HG03139 (cell line): ENCODE results near the gene KIFBP.
"Not testable (repeated sequence)": the region's sequence is repeated elsewhere in the genome, so short reads cannot be mapped to it uniquely, and the experiment has no call there.

ENCODE experiments used
- ATAC-seq: cut with Tn5 transposase; IDR thresholded peaks from one replicate; pipeline ENCODE4 v1.9.1; 2021; ENCODE audit not compliant: unreplicated experiment

The KIFBP gene

DNA sequence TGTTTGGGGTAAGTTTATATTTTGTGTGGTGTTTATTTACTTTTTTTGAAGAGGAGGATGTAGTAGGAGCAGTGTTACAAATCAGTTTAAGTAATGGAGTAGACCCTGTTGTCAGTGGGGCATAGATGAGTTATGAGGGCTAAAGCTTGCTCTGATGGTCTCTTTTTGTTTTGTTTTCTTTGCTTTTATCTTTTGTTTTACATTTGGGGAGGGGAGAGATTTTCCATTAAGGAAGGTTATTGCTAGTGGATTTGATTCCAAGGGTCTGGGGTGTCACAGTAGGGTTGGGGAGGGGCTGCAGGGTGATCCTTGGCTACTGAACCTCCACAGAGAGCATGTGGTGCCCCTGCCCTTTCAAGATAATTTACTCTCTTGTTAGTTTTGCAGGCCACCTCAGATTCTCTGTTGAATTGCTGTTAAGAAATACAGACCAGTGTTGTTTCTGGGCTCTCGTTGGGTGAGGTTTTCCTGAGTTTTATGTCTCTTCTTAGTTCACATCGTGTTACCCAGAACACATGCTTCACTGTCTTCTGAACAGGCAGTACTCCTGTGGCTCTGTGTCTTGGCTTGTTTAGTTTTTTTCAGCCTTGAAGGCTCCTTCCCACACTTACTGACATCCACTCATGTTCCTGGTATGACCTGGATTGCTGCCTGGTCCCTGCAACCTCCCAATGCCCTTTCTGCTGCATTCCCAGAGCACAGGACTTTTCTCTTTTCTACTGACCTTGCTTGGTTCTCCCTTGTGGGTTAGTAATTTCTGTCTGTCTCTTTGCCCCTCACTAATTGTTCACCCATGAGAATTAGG is 4.2 kb downstream of the KIFBP start:
- no peak for ATAC-seq

- ATAC-seq, result no peak
These were observed 8.6 kb downstream of the KIFBP start for GRCh38 chr10:68997211-68997610.

DNA sequence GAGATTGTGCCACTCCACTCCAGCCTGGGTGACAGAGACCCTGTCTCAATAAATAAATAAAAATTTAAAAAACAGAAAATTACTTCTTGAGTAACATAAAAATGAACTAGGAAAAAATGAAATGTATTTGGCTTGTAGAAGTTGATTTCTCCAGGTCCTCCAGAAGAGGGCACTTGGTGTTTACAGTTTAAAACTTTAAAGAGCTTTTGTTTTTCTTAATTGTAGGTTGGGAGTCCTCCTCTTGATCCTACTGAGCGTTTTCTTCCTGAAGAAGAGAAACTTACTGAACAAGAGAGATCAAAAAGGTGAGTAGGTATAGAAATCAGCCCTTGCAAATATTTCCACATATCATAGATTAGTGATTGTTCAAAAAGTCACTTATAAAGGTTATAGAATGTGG is 16.2 kb downstream of the KIFBP start:
- no peak for ATAC-seq

DNA sequence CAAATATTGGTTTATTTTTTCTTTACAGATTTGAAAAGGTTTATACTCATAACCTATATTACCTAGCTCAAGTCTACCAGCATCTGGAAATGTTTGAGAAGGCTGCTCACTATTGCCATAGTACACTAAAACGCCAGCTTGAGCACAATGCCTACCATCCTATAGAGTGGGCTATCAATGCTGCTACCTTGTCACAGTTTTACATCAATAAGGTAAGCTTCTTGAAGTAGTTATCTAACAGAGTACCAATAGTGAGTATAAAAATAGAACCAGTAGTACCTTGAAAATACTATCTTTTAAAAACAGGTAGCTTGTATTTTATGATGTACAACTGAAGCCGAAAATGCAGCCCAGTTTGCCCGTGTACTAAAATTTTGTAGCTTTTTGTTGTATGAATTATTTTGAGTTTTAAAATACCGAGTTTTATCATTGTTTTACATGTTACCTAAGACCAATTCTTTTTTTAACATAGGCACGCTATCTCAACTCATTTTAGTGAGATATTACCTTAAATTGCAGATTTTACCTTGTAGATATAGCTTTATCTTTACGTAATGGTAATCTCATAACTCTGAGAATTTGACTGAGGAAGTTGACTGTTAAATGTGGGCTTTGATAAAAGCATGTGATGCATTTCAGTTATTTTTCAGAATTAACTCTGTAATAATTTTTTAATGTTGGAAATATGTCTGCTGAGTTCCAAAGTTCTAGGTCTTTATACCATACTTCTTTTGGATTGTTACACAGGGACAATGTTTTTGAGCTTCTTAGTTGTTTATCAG is 17.3 kb downstream of the KIFBP start:
- no peak for ATAC-seq

- ATAC-seq, result no peak
These were observed 18.7 kb downstream of the KIFBP start for GRCh38 chr10:69007260-69007659.

DNA sequence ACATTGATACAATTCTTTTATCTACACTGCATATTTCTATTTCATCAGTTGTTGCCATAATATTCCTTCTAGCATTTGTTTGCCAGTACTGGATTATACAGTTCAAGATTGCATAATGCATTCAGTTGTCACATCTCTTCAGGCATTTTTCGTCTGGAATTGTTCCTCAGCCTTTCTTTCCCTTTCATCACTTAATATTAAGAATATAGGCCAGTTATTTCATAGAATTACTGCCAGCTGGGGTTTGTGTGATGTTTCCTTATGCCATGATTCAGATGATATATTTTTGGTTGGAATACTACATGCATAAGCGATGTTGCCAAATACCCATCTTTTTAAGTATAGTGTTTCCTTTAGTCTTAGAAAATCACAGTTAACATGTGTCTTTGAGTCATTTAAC is 20.8 kb downstream of the KIFBP start:
- no peak for ATAC-seq

DNA sequence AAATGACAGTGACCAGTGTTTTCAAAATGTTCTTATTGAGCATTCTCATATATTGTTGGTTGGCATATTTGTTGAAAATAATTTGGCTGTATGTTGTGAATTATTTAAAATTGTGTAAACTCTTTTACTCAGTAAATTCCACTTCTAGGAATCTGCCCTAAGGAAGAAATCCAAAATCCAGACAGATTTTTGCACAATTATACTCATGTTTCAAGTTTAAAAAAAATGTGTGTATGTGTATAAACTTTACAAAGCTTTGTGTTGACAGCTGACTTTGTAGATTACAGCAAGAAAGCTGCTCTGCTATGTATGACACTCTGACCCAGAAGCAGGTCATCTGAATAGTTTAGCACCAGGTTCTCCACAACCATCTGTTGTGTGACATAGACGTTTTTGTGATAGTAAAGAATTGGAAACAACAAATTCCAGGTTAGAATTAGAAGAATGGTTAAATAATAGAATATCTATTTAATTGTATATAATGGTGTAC is 21.6 kb downstream of the KIFBP start:
- no peak for ATAC-seq

- not testable (repeated sequence) for ATAC-seq
These were observed 24.2 kb downstream of the KIFBP start for GRCh38 chr10:69012778-69013177.

DNA sequence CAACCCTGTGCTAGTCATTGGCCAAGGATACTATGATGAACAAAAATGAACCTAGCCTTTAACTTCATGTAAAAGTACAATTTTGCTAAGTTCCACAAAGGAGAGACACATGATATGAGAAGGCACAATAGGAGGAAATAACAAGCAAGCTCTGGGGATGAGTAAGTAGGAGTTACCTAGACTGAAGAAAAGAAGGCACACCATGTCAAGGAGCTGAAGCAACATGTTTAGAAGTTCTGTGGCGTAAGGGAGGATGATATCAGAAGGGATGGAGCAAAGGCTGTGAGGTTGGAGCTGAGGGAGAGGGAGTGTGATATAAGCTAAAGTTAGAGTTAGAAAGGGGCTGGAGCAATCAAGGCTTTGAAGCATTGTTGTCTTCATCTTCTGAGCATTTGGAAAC is 25.6 kb downstream of the KIFBP start:
- ATAC-seq, result no peak

- no peak for ATAC-seq
These were observed 30.0 kb downstream of the KIFBP start for GRCh38 chr10:69018613-69019012.

DNA sequence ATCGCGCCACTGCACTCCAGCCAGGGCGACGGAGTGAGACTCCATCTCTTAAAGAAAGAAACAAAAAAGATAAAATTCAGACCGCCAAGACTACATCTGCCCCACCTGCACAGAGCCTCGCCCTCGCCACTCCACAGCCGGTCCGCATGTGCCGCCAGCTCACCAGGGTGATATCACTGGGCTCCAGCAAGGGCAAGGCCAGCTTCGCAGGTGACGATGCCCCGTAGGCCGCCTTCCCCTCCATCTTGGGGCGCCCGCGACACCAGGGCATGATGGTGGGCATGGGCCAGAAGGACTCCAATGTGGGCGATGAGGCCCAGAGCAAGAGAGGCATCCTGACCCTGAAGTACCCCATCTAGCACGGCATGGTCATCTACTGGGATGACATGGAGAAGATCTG is 34.0 kb downstream of the KIFBP start:
- ATAC-seq, result no peak

GRCh38 chr10:69025370-69025896 is 36.8 kb downstream of the KIFBP start:
- no peak for ATAC-seq

DNA sequence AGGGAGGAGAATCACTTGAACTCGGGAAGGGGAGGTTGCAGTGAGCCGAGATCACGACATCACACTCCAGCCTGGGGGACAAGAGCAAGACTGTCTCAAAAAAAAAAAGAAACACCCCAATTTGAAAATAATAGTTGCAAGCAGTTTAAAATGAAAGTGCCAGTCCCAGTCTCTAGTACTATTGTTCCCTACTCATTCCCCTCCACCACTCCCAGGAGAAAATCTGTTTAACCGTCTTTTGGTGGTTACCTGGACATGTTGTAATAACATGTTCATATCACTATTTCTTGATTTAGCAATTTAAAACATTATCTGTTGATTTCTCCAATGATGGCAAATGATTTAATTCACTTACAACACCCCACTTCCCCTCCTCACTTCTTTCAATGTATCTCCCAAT is 44.7 kb downstream of the KIFBP start:
- ATAC-seq, result no peak

DNA sequence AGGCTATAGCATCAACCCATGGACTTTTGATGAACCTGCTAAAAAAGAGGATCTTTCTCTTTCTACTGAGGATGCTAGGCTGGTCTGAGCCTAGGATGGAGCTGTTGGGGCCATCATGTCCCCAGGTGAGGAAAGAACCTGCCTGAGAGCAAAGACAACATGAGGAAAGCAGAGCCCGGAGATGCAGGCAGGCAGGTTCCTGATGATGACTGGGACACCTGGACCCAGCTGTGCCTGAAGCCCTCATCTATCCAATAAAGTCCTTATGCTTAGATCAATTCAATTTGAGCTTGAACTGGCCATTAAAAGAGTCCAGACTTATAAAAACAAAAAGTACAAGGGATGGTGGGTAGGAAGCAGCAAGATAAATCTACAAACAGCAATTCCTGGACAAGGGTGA is 48.9 kb downstream of the KIFBP start:
- no peak for ATAC-seq

DNA sequence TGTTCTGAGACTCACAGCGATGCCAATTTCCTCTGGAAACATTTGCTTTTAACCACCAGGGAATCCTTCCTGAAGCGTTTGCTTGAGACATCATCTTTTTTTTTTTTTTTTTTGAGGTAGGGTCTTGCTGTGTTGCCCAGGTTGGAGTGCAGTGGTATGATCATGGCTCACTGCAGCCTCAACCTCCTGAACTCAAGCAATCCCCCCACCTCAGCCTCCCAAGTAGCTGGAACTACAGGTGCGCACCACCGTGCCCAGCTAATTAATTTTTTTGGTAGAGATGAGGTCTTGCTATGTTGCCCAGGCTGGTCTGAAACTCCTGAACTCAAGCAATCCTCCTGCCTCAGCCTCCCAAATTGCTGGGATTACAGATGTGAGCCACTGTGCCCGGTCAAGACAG is 52.3 kb downstream of the KIFBP start:
- not testable (repeated sequence) for ATAC-seq

DNA sequence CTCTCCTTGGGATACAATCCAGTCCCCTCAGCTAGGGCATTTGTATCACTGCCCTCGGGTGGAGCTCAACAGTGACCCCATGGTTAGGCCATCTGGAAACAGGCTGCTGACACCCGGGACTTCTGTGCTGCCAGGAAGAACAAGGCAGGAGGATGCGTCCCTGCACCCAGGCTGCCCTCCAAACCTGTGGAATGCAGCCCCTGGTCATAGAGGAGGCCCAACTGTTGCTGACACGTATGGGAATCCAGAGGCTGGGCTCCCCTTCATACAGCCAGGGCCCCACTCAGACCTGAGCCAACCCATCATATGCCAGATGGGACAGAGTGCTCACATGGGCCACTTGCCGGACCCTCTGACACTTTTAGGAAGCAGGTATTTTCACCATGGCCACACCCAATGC is 53.8 kb downstream of the KIFBP start:
- no peak for ATAC-seq

DNA sequence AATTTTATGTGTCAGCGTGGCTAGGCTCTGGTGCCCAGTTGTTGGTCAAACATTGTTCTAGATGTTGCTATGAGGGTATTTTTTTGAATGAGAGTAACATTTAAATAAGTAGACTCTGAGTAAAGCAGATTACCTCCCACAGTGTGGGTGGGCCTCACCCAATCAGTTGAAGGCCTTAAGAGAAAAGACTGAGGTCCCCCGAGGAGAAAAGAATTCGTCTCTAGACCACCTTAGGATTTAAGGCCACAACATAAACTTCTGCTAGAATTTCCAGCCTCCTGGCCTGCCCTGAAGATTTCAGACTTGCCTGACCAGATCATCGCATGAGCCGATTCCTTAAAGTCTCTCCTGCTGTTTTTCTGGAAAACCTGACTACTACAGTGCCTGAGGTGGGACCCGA is 54.2 kb downstream of the KIFBP start:
- no peak for ATAC-seq

DNA sequence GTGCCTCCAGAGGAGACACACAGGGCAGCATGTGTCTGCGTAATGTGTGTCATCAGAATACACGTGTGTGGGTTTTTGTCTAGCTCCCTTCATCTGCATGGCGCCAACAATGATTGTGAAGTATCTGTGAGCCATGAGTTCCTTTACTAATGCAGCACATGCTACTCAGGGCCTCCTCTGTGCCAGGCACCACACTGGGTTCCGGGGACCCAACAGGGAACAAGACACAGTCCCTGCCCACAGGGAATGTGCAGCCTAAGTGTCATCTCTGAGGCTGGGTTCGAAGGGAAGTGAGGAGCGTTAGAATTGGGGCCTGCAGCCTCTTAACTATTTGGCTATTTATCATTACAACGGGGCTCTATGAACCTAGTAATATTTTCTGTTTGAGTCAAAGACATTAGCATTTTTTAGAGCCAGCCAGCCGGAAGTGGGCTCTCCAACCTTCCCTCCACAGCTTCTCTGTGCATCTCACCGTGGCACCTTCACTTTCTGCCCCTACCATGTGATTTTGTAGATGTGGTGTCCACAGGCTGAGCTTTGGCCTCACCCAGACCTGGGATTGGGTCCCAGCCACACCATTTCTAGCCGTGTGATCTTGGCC is 55.4 kb downstream of the KIFBP start:
- ATAC-seq, result peak; percentile 51

DNA sequence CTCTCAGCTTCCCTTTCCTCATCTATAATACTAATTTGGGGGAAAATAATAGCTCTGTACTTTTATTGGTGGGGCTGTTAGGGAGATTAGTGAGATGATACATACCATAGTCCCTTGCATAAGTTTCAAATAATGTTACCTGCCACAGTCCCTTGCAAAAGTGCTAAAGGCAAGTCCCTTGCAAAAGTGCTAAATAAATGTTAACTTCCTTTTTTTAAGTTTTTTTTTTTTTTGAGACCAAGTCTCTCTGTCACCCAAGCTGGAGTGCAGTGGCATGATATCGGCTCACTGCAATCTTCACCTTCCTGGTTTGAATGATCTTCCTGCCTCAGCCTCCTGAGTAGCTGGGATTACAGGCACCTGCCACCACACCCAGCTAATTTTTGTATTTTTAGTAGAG is 55.9 kb downstream of the KIFBP start:
- no peak for ATAC-seq

DNA sequence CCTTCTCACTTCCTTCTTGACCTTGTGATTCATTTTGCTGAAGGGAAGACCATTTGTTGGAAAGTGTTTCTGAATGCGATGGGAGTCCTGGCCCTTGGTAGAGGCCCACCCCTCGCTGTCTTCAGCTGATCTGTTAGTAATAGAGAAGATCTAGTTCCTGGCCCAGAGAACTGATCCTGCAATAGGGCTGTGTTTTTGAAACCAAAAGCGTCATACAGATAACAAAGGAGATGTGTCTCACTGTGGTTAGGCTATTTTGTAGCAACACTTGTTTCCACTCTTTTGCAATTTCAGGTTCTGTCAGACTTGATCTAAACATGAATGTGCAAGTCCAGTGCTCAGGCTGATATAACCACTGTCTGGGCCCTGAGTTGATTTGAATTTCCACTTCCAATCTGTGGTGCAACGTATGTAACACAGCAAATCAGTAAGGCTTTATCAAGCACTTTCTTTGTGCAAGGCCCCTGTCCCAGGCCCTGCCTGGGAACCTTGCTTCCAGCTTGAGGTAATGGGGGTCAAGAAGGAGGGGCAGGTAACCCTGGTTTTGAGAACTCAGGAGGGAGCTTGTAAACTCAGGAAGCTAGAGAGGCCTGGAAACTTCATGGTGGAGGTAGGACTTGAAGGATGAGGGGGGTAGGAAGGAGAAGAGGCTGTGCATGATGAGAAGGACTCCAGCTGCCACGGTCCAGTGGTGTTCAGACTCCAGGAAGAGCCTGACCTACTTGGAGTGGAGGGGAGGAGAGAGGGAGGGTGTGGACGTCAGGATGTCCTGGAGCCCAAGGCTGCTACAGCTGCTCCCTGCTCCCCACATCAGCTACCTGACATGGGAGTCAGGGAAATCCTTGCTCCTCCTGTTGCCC is 57.1 kb downstream of the KIFBP start:
- ATAC-seq, result peak; percentile 47
